IMR-90 (cell line): ENCODE data around the gene NTM. TPM values are rescaled to one million over a fixed set of nuclear protein-coding genes. Genes with fewer than 3 reads are reported as not detected.

Source experiments
- ATAC-seq: fragments of 200-7000 bp; cut with Tn5 transposase; 2 replicates; pipeline ENCODE4 v1.9.1; 2020; ENCODE audit warnings: low read depth, mild to moderate bottlenecking, moderate library complexity
- BruUV-seq: library from RNA; stranded (reverse); fragments of 400-500 nt; replicated peaks from 2 replicates; lab custom pipeline; 2021; lab: Mats Ljungman, UMichigan
- CTCF ChIA-PET: fragments of 300-600 bp; formaldehyde crosslinking; extraction: SDS; loops from one replicate; lab custom pipeline; 2021; ENCODE audit warnings: antibody characterized with exemption; lab: Yijun Ruan, JAX
- POLR2A ChIA-PET: fragments of 300-600 bp; sonication (Branson Sonifier 250); formaldehyde crosslinking; loops from one replicate; lab custom pipeline; 2022; ENCODE audit warnings: antibody characterized with exemption; ENCODE audit not compliant: unreplicated experiment; lab: Charles Lee
- DNase-seq: peaks from one replicate; pipeline ENCODE4 v3.0.0; 2013
- H2AFZ ChIP-seq: replicated peaks from 2 replicates; pipeline ENCODE3; 2013; ENCODE audit warnings: low read length, mild to moderate bottlenecking; ENCODE audit not compliant: poor library complexity
- H2AK5ac ChIP-seq: 2 replicates; pipeline ENCODE4 v1.6.1; 2013; ENCODE audit warnings: low read depth, low read length, inconsistent platforms
- H2AK9ac ChIP-seq: replicated peaks from 2 replicates; pipeline ENCODE3; 2013; ENCODE audit warnings: mild to moderate bottlenecking, low read depth, low read length, moderate library complexity; ENCODE audit not compliant: poor library complexity
- H2BK120ac ChIP-seq: 2 replicates; pipeline ENCODE4 v1.6.1; 2013; ENCODE audit warnings: low read depth, low read length, inconsistent platforms
- H2BK15ac ChIP-seq: 3 replicates; pipeline ENCODE4 v1.6.1; 2013; ENCODE audit warnings: low read depth, low read length, inconsistent platforms
- H2BK20ac ChIP-seq: 2 replicates; pipeline ENCODE4 v1.6.1; 2013; ENCODE audit warnings: low read depth, mild to moderate bottlenecking, inconsistent platforms, low read length, moderate library complexity
- H2BK5ac ChIP-seq: 2 replicates; pipeline ENCODE4 v1.6.1; 2013; ENCODE audit warnings: mild to moderate bottlenecking, low read depth, low read length, inconsistent platforms; ENCODE audit not compliant: poor library complexity, severe bottlenecking
- H3K14ac ChIP-seq: replicated peaks from 2 replicates; pipeline ENCODE4 v1.6.1; 2013; ENCODE audit warnings: low read depth, low read length, inconsistent platforms
- H3K18ac ChIP-seq: 2 replicates; pipeline ENCODE4 v1.6.1; 2013; ENCODE audit warnings: low read depth, low read length, control low read depth
- H3K23ac ChIP-seq: 2 replicates; pipeline ENCODE4 v1.6.1; 2013; ENCODE audit warnings: low read depth, low read length, inconsistent platforms
- H3K27ac ChIP-seq: 2 replicates; pipeline ENCODE4 v1.5.1; 2013; ENCODE audit warnings: mild to moderate bottlenecking, control low read depth, low read length; ENCODE audit not compliant: insufficient read depth
- H3K27me3 ChIP-seq: 2 replicates; pipeline ENCODE4 v1.6.1; 2013; ENCODE audit warnings: low read length; ENCODE audit not compliant: control insufficient read depth, insufficient read depth
- H3K36me3 ChIP-seq: 2 replicates; pipeline ENCODE4 v1.6.1; 2013; ENCODE audit warnings: low read length, mixed read lengths; ENCODE audit not compliant: control insufficient read depth, insufficient read depth
- H3K4ac ChIP-seq: 2 replicates; pipeline ENCODE4 v1.6.1; 2013; ENCODE audit warnings: low read depth, low read length, inconsistent platforms
- H3K4me1 ChIP-seq: 2 replicates; pipeline ENCODE4 v1.6.1; 2013; ENCODE audit warnings: low read length, mixed read lengths; ENCODE audit not compliant: control insufficient read depth, insufficient read depth
- H3K4me2 ChIP-seq: 2 replicates; pipeline ENCODE4 v1.6.1; 2013; ENCODE audit warnings: low read depth, mild to moderate bottlenecking, control low read depth, low read length, moderate library complexity
- H3K4me3 ChIP-seq: 2 replicates; pipeline ENCODE4 v1.5.1; 2013; ENCODE audit warnings: low read depth, mild to moderate bottlenecking, control low read depth, low read length, moderate library complexity; ENCODE audit not compliant: insufficient read depth
- H3K56ac ChIP-seq: 2 replicates; pipeline ENCODE4 v1.6.1; 2013; ENCODE audit warnings: low read length, inconsistent platforms; ENCODE audit not compliant: insufficient read depth; ENCODE audit errors: extremely low read depth
- H3K79me1 ChIP-seq, 2 experiments: 2 replicates each; pipeline ENCODE4 v1.6.1; 2013; ENCODE audit warnings: low read length in 2 of 2, inconsistent platforms in 1 of 2, low read depth in 1 of 2
- H3K9ac ChIP-seq: 2 replicates; pipeline ENCODE4 v1.6.1; 2013; ENCODE audit warnings: low read depth, low read length, control low read depth
- H3K9me1 ChIP-seq: 2 replicates; pipeline ENCODE4 v1.6.1; 2013; ENCODE audit warnings: low read length, inconsistent platforms; ENCODE audit not compliant: insufficient read depth
- H3K9me3 ChIP-seq: 2 replicates; pipeline ENCODE4 v1.6.1; 2013; ENCODE audit warnings: low read length; ENCODE audit not compliant: control insufficient read depth, insufficient read depth
- H4K20me1 ChIP-seq: 2 replicates; pipeline ENCODE4 v1.6.1; 2013; ENCODE audit warnings: low read length, inconsistent platforms; ENCODE audit not compliant: insufficient read depth
- H4K5ac ChIP-seq: 2 replicates; pipeline ENCODE4 v1.6.1; 2013; ENCODE audit warnings: mild to moderate bottlenecking, low read depth, low read length, control low read depth
- H4K8ac ChIP-seq, 2 experiments: 2 replicates each; pipeline ENCODE4 v1.6.1; 2013; ENCODE audit warnings: low read depth in 2 of 2, low read length in 2 of 2, control low read depth in 1 of 2, inconsistent platforms in 1 of 2
- H4K91ac ChIP-seq: 2 replicates; pipeline ENCODE4 v1.6.1; 2013; ENCODE audit warnings: low read depth, low read length, inconsistent platforms; ENCODE audit not compliant: insufficient read depth
- CHD1 ChIP-seq: IDR thresholded peaks from 2 replicates; pipeline ENCODE4 v1.6.1; 2012; ENCODE audit warnings: low read depth, low read length, improper control_type of control experiment
- MXI1 ChIP-seq: IDR thresholded peaks from 2 replicates; pipeline ENCODE4 v1.6.1; 2012; ENCODE audit warnings: low read depth, mild to moderate bottlenecking, low read length, moderate library complexity, borderline replicate concordance
- NFE2L2 ChIP-seq: fragments of 150-350 bp; IDR thresholded peaks from 2 replicates; pipeline ENCODE4 v1.6.1; 2016; ENCODE audit warnings: low read depth, mild to moderate bottlenecking, low read length
- RCOR1 ChIP-seq: IDR thresholded peaks from 2 replicates; pipeline ENCODE4 v1.6.1; 2012; ENCODE audit warnings: mild to moderate bottlenecking, low read length, improper control_type of control experiment; ENCODE audit not compliant: insufficient replicate concordance
- RFX5 ChIP-seq: IDR thresholded peaks from 2 replicates; pipeline ENCODE4 v1.8.0; 2012; ENCODE audit warnings: low read depth, mild to moderate bottlenecking, low read length, moderate library complexity
- WGBS, 2 experiments: methylation state at CpG; one replicate each; pipeline versions ENCODE4 v1.1.5 to v1.1.7; 2013; ENCODE audit warnings: missing lambda C conversion rate in 2 of 2; ENCODE audit not compliant: insufficient read length in 1 of 2; ENCODE audit errors: extremely low coverage in 2 of 2; 5-methylcytosine and 5-hydroxymethylcytosine counted together
- dilution Hi-C: fragments of 300-500 bp; cut with HindIII; formaldehyde crosslinking; loops from one replicate; pipeline ENCODE4 v1.14.3; 2018; ENCODE audit warnings: low sequenced_read_pairs; ENCODE audit not compliant: unreplicated experiment
- in situ Hi-C: fragments of 300-500 bp; cut with MboI; formaldehyde crosslinking; loops from 3 replicates; pipeline ENCODE4 v1.14.3; 2019; ENCODE audit warnings: low sequenced_read_pairs, inconsistent platforms, mixed read lengths
- intact Hi-C: fragments of 100-400 bp; cut with micrococcal nuclease; formaldehyde crosslinking; loops from 2 replicates; pipeline ENCODE4 v1.10.0; 2022
- polyA plus RNA-seq, 3 experiments: library from polyadenylated mRNA; depleted of rRNA; stranded (reverse); fragments of >200 nt; gene quantifications; 2 replicates each; pipeline ENCODE4 v1.2.3, GENCODE V29; 2012; ENCODE audit warnings: low replicate concordance in 1 of 3
- total RNA-seq: library from RNA; depleted of rRNA; stranded (reverse); fragments of >200 nt; gene quantifications from 2 replicates; pipeline ENCODE4 v1.2.3, GENCODE V29; 2012

The NTM gene
- total and polyA plus RNA-seq, 2 of the 4 experiments (the other 2 are of a cell fraction): 19.5 to 25.5 TPM

DNA sequence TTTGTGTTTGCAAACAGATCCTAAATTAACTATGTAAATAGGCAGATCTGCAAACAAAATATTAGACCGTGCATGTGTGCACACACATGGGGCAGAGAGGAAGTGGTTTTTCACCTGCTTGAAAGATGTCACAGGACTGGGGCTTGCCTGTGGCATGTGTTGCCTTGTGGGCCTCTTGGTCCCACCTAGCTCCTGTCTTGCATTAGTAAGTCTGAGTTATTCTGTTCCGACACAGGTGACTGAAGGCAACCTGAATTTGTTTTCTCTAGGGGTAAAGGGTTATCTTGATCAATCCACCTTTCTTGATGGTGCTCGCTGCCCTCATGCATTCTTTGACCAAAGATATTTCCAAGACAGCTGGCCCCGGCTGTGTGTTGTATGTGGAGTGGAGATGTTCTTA is 667.5 kb downstream of the NTM start:
- intact Hi-C loops: no loop called here
- H3K9me3 ChIP-seq: no peaks in the 10 kb centered on the region
- H3K4me3 ChIP-seq: no peak overlapping the region
- DNase-seq (no peak), ATAC-seq (no peak)
- BruUV-seq: no TSS peak
- H4K20me1 ChIP-seq: no peaks in the 10 kb centered on the region
- no peak overlapping the region for H4K8ac ChIP-seq
- H4K91ac ChIP-seq: no peak overlapping the region
- H2BK120ac ChIP-seq: no peak overlapping the region
- H2BK20ac ChIP-seq: no peak overlapping the region
- H3K18ac ChIP-seq: no peak overlapping the region
- WGBS, 2 experiments: 100% methylated on average over 1 of the region's 4 CpGs; no CpG with 5 or more reads in 1 of the 2 experiments
- H2BK5ac ChIP-seq: no peak overlapping the region
- no peak for TF ChIP-seq RFX5
- TF ChIP-seq NFE2L2: no peak
- no peak for TF ChIP-seq CHD1
- TF ChIP-seq RCOR1: no peak
- TF ChIP-seq MXI1: no peak
- H3K9ac ChIP-seq: no peak overlapping the region
- H3K27me3 ChIP-seq: no peaks in the 10 kb centered on the region
- H2AK9ac ChIP-seq: no peak overlapping the region
- ChIA-PET CTCF (interaction anchor here (1.0 kb wide), 1 partner anchor 89 kb away, joined by 4 read pairs; no protein-coding TSS in a partner anchor), POLR2A (no interaction called here)
- H3K4me2 ChIP-seq: no peak overlapping the region
- no peak overlapping the region for H3K14ac ChIP-seq
- H2AFZ ChIP-seq: no peak overlapping the region
- H3K27ac ChIP-seq: no peak overlapping the region
- no peak overlapping the region for H3K56ac ChIP-seq
- H3K9me1 ChIP-seq: peaks cover 18% of the 10 kb centered on the region
- no peak overlapping the region for H2BK15ac ChIP-seq
- no peak overlapping the region for H4K5ac ChIP-seq
- H3K79me1 ChIP-seq: peaks cover 12 to 61% of the 10 kb centered on the region in 2 experiments; a peak in 3 of 4 replicates
- no peak overlapping the region for H2AK5ac ChIP-seq
- no peak overlapping the region for H3K4ac ChIP-seq
- H3K4me1 ChIP-seq: peaks cover 18% of the 10 kb centered on the region
- H3K23ac ChIP-seq: no peak overlapping the region
- dilution Hi-C loops: no loop called here
- in situ Hi-C loops: no loop called here
- H3K36me3 ChIP-seq: no peaks in the 10 kb centered on the region
